RWPE2 (cell line): ENCODE data around the gene CLIC1.

Experiments
- ATAC-seq: fragments of 200-7000 bp; cut with Tn5 transposase; 3 replicates; pipeline ENCODE4 v1.9.1; 2021; ENCODE audit warnings: low read depth
- DNase-seq: peaks from one replicate; pipeline ENCODE4 v3.0.0-alpha.2; 2020; ENCODE audit warnings: low spot score
- H3K27ac ChIP-seq: fragments of 450-650 bp; 2 replicates; pipeline ENCODE4 v1.5.1; 2017; ENCODE audit warnings: mild to moderate bottlenecking; ENCODE audit not compliant: poor library complexity, severe bottlenecking
- H3K27me3 ChIP-seq: fragments of 250-450 bp; sonication (Bioruptor Pico); 2 replicates; pipeline ENCODE4 v1.5.1; 2021; ENCODE audit warnings: mild to moderate bottlenecking, moderate library complexity; ENCODE audit not compliant: insufficient read depth, poor library complexity, severe bottlenecking
- H3K36me3 ChIP-seq: fragments of 250-450 bp; sonication (Bioruptor Pico); 2 replicates; pipeline ENCODE4 v1.5.1; 2020; ENCODE audit warnings: low read depth, mild to moderate bottlenecking, moderate library complexity
- H3K4me1 ChIP-seq: fragments of 250-450 bp; sonication (Bioruptor Pico); 2 replicates; pipeline ENCODE4 v1.5.1; 2021; ENCODE audit warnings: mild to moderate bottlenecking, moderate library complexity; ENCODE audit not compliant: insufficient read depth, poor library complexity, severe bottlenecking
- H3K4me3 ChIP-seq: fragments of 250-450 bp; sonication (Bioruptor Pico); 2 replicates; pipeline ENCODE4 v1.5.1; 2021; ENCODE audit warnings: mild to moderate bottlenecking, moderate library complexity; ENCODE audit not compliant: severe bottlenecking
- H3K9me3 ChIP-seq: fragments of 250-450 bp; sonication (Bioruptor Pico); 2 replicates; pipeline ENCODE4 v1.5.1; 2021; ENCODE audit warnings: mild to moderate bottlenecking, moderate library complexity; ENCODE audit not compliant: severe bottlenecking
- TF ChIP-seq, protein P1 (sequence below): fragments of 450-650 bp; IDR thresholded peaks from one replicate; pipeline ENCODE4 v1.5.1; 2017; ENCODE audit warnings: mild to moderate bottlenecking, moderate library complexity; ENCODE audit not compliant: poor library complexity, severe bottlenecking

Gene CLIC1

GRCh38 chr6:31764198-31764597, 27.9 kb upstream of the CLIC1 start:
- no peaks in the 10 kb centered on the region for H3K27me3 ChIP-seq
- H3K27ac ChIP-seq = no peak overlapping the region
- no peaks in the 10 kb centered on the region for H3K9me3 ChIP-seq
- TF ChIP-seq, protein P1, sequence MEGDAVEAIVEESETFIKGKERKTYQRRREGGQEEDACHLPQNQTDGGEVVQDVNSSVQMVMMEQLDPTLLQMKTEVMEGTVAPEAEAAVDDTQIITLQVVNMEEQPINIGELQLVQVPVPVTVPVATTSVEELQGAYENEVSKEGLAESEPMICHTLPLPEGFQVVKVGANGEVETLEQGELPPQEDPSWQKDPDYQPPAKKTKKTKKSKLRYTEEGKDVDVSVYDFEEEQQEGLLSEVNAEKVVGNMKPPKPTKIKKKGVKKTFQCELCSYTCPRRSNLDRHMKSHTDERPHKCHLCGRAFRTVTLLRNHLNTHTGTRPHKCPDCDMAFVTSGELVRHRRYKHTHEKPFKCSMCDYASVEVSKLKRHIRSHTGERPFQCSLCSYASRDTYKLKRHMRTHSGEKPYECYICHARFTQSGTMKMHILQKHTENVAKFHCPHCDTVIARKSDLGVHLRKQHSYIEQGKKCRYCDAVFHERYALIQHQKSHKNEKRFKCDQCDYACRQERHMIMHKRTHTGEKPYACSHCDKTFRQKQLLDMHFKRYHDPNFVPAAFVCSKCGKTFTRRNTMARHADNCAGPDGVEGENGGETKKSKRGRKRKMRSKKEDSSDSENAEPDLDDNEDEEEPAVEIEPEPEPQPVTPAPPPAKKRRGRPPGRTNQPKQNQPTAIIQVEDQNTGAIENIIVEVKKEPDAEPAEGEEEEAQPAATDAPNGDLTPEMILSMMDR = no peak
- H3K36me3 ChIP-seq = peaks cover 19% of the 10 kb centered on the region
- DNase-seq (no peak), ATAC-seq (no peak)
- peaks cover 3% of the 10 kb centered on the region for H3K4me1 ChIP-seq
- no peak overlapping the region for H3K4me3 ChIP-seq

DNA sequence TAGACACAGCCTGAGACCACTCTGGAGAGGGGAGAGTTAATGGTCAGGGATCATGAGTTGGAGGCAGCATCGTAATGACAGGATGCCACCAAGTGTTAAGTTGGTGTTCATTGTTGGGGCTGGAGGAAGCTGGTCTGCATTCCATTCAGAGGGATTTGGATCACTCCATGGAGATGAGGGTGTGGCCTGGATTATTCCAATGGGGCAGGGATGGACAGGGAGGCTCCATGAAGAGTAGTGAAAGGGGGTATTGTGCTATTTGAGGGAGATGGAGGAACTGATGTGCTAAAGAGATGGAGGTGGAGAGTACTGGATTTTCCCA, 27.2 kb upstream of the CLIC1 start:
- DNase-seq (no peak), ATAC-seq (peak; percentile 68)
- no peaks in the 10 kb centered on the region for H3K9me3 ChIP-seq
- peaks cover 21% of the 10 kb centered on the region for H3K36me3 ChIP-seq
- TF ChIP-seq, protein P1 = no peak
- H3K27me3 ChIP-seq = no peaks in the 10 kb centered on the region
- H3K4me1 ChIP-seq = peaks cover 3% of the 10 kb centered on the region
- H3K27ac ChIP-seq = peak overlapping the region; percentile 6
- H3K4me3 ChIP-seq = no peak overlapping the region

- Histone ChIP-seq H3K27me3 (no peaks in the 10 kb centered on the region), H3K9me3 (no peaks in the 10 kb centered on the region), H3K27ac (peak overlapping the region; percentile 6), H3K4me3 (no peak overlapping the region), H3K4me1 (peaks cover 3% of the 10 kb centered on the region), H3K36me3 (peaks cover 27% of the 10 kb centered on the region)
- ATAC-seq (peak; percentile 15; the same call in 1 of the 3 replicates), DNase-seq (no peak)
- TF ChIP-seq, protein P1 = no peak
These were observed 26.7 kb upstream of the CLIC1 start for GRCh38 chr6:31762878-31763618.

- DNase-seq (no peak), ATAC-seq (no peak)
- TF ChIP-seq, protein P1 = no peak
- no peaks in the 10 kb centered on the region for H3K27me3 ChIP-seq
- H3K27ac ChIP-seq = peak within 1 kb of the TSS; percentile 6
- H3K9me3 ChIP-seq = no peaks in the 10 kb centered on the region
- H3K4me1 ChIP-seq = peaks cover 3% of the 10 kb centered on the region
- H3K36me3 ChIP-seq = peaks cover 28% of the 10 kb centered on the region
- H3K4me3 ChIP-seq = no peak within 1 kb of the TSS
These were observed 26.0 kb upstream of the CLIC1 start, which contains the start of gene SAPCD1 for GRCh38 chr6:31762356-31762755. TSS of gene SAPCD1 (plus strand) at chr6:31762656. CDS start at chr6:31763055, 399 bp downstream.

- H3K9me3 ChIP-seq = no peaks in the 10 kb centered on the region
- no peak overlapping the region for H3K4me3 ChIP-seq
- no peaks in the 10 kb centered on the region for H3K27me3 ChIP-seq
- peaks cover 28% of the 10 kb centered on the region for H3K36me3 ChIP-seq
- peaks cover 3% of the 10 kb centered on the region for H3K4me1 ChIP-seq
- no peak for DNase-seq
- no peak overlapping the region for H3K27ac ChIP-seq
- TF ChIP-seq, protein P1 = no peak
- ATAC-seq = no peak
These were observed 25.0 kb upstream of the CLIC1 start for GRCh38 chr6:31761343-31761742.
